HepG2 (cell line): ENCODE data around the gene MYBPC3. TPM values are rescaled to one million over a fixed set of nuclear protein-coding genes. Genes with fewer than 3 reads are reported as not detected.

Experiments
- ATAC-seq: fragments of 200-7000 bp; cut with Tn5 transposase; 3 replicates; pipeline ENCODE4 v1.9.1; 2020; ENCODE audit warnings: mild to moderate bottlenecking, moderate library complexity
- BruUV-seq: library from RNA; stranded (reverse); fragments of 400-500 nt; replicated peaks from 2 replicates; lab custom pipeline; 2021; lab: Mats Ljungman, UMichigan
- CTCF ChIA-PET: fragments of 300-600 bp; formaldehyde crosslinking; extraction: SDS; loops from one replicate; lab custom pipeline; 2021; ENCODE audit warnings: low total read pairs, inconsistent platforms, low intra/inter-chr PET ratio; lab: Yijun Ruan, JAX
- POLR2A ChIA-PET: fragments of 350-600 bp; sonication (Branson Sonifier 250); formaldehyde crosslinking; loops from one replicate; lab custom pipeline; 2020; ENCODE audit warnings: antibody characterized with exemption, inconsistent platforms; lab: Yijun Ruan, JAX
- DNase-seq: peaks from one replicate; pipeline ENCODE4 v3.0.0-alpha.2; 2015; ENCODE audit warnings: low spot score
- FAIRE-seq: peaks from 3 replicates; lab custom pipeline; 2011; peaks lifted over from hg19 to GRCh38; lab: Jason Lieb, UNC
- H2AFZ ChIP-seq: one replicate; pipeline ENCODE4 v1.6.1; 2011; ENCODE audit warnings: low read length, inconsistent platforms
- H3K27ac ChIP-seq: fragments of 300-600 bp; 3 replicates; pipeline ENCODE4 v1.8.0; 2011; ENCODE audit warnings: mixed run types, mild to moderate bottlenecking, mixed read lengths, low read length, inconsistent platforms; ENCODE audit not compliant: insufficient read depth; ENCODE audit errors: extremely low read length
- H3K27me3 ChIP-seq, 2 experiments: fragments of 200-600 bp in 1 of 2; 2 replicates in 1 of 2; 3 replicates in 1 of 2; pipeline versions ENCODE4 v1.6.0 to v1.8.0; 2011; ENCODE audit warnings: low read length in 2 of 2, mild to moderate bottlenecking in 2 of 2, moderate library complexity in 2 of 2, inconsistent platforms in 1 of 2; ENCODE audit not compliant: insufficient read depth in 2 of 2, control insufficient read depth in 1 of 2
- H3K36me3 ChIP-seq, 2 experiments: fragments of 200-600 bp in 1 of 2; replicated peaks in 1 of 2; 2 replicates in 1 of 2; 3 replicates in 1 of 2; pipeline versions ENCODE4 v1.5.1 to v1.8.0; 2011; ENCODE audit warnings: low read length in 2 of 2, inconsistent platforms in 1 of 2; ENCODE audit not compliant: insufficient read depth in 2 of 2, control insufficient read depth in 1 of 2
- H3K4me1 ChIP-seq: 2 replicates; pipeline ENCODE4 v1.5.1; 2012; ENCODE audit warnings: low read length, inconsistent platforms; ENCODE audit not compliant: insufficient read depth
- H3K4me2 ChIP-seq: 2 replicates; pipeline ENCODE4 v1.6.0; 2011; ENCODE audit warnings: low read depth, low read length, inconsistent platforms
- H3K4me3 ChIP-seq, 3 experiments: fragments of 200-600 bp in 1 of 3; sonication (generic), shearing (Covaris generic) in 1 of 3; replicated peaks in 1 of 3; 2 replicates each; pipeline ENCODE4 v1.5.1; 2011 to 2016; ENCODE audit warnings: low read length in 3 of 3, inconsistent platforms in 2 of 3, low read depth in 2 of 3, mild to moderate bottlenecking in 2 of 3, control low read depth in 1 of 3, mixed read lengths in 1 of 3; ENCODE audit not compliant: insufficient read depth in 1 of 3
- H3K79me2 ChIP-seq: one replicate; pipeline ENCODE4 v1.6.1; 2011; ENCODE audit warnings: low read length, inconsistent platforms; ENCODE audit not compliant: insufficient read depth
- H3K9ac ChIP-seq: 2 replicates; pipeline ENCODE4 v1.6.0; 2011; ENCODE audit warnings: mild to moderate bottlenecking, low read depth, low read length, inconsistent platforms; ENCODE audit not compliant: insufficient read depth
- H3K9me3 ChIP-seq: 2 replicates; pipeline ENCODE4 v1.5.1; 2012; ENCODE audit warnings: mild to moderate bottlenecking, low read length
- H4K20me1 ChIP-seq: 2 replicates; pipeline ENCODE4 v1.6.0; 2011; ENCODE audit warnings: inconsistent platforms, mild to moderate bottlenecking, low read length, moderate library complexity; ENCODE audit not compliant: insufficient read depth
- GLI4 ChIP-seq: sonication (generic); formaldehyde crosslinking; IDR thresholded peaks from 2 replicates; pipeline ENCODE4 v1.5.1; 2020; ENCODE audit warnings: missing genetic modification reagents, mild to moderate bottlenecking, moderate library complexity, borderline replicate concordance
- KDM4B ChIP-seq: sonication (generic); formaldehyde crosslinking; IDR thresholded peaks from 2 replicates; pipeline ENCODE4 v1.4.0; 2020; ENCODE audit warnings: missing genetic modification reagents
- PITX1 ChIP-seq: sonication (generic); formaldehyde crosslinking; IDR thresholded peaks from 2 replicates; pipeline ENCODE4 v1.5.1; 2020; ENCODE audit warnings: mild to moderate bottlenecking, missing genetic modification reagents
- WGBS: methylation state at CpG from one replicate; pipeline ENCODE4 v1.1.6; 2017; ENCODE audit warnings: low lambda C conversion rate; 5-methylcytosine and 5-hydroxymethylcytosine counted together
- in situ Hi-C: cut with HindIII; loops from 2 replicates; pipeline ENCODE4 v1.10.0; 2017; ENCODE audit warnings: low pct_unique_long_range_greater_than_20kb; ENCODE audit not compliant: extremely low pct_ligation_motif_present
- intact Hi-C: fragments of 100-400 bp; cut with micrococcal nuclease; formaldehyde crosslinking; loops from one replicate; pipeline ENCODE4 v1.10.0; 2022; ENCODE audit not compliant: unreplicated experiment
- polyA plus RNA-seq, 8 experiments: library from polyadenylated mRNA; depleted of rRNA in 3 of 8; stranded (reverse) in 7 of 8; unstranded in 1 of 8; fragments of >200 nt; fragmentation: Illumina TruSeq in 4 of 8; extraction: Trizol in 4 of 8; gene quantifications; 2 replicates each; pipeline versions ENCODE4 v1.2.1 to v1.2.3, GENCODE V29; 2011 to 2016; ENCODE audit warnings: low read depth in 4 of 8, missing spikeins in 1 of 8, mixed read lengths in 1 of 8; ENCODE audit not compliant: insufficient read depth in 1 of 8
- total RNA-seq, 5 experiments: library from RNA; depleted of rRNA; stranded (reverse); fragments of >200 nt; fragmentation: Illumina TruSeq; extraction: Trizol; gene quantifications; 2 replicates each; pipeline ENCODE4 v1.2.3, GENCODE V29; 2016; ENCODE audit warnings: low read depth in 1 of 5
- TF ChIP-seq, protein P1 (sequence below): sonication (generic); formaldehyde crosslinking; IDR thresholded peaks from 2 replicates; pipeline ENCODE4 v1.9.0; 2021; ENCODE audit warnings: missing genetic modification reagents, borderline replicate concordance
- TF ChIP-seq, protein P2 (sequence below): sonication (generic); formaldehyde crosslinking; IDR thresholded peaks from 2 replicates; pipeline ENCODE4 v1.4.0; 2020; ENCODE audit warnings: mild to moderate bottlenecking, missing genetic modification reagents

Gene MYBPC3
- total and polyA plus RNA-seq, 2 of the 13 experiments (the other 11 are each of a cell fraction or from before 2014, with no cell fraction given), result not detected

GRCh38 chr11:47350315-47350714, 2.2 kb downstream of the MYBPC3 start:
- Histone ChIP-seq H3K9me3 (no peaks in the 10 kb centered on the region), H3K4me3 (no peak overlapping the region), H4K20me1 (no peaks in the 10 kb centered on the region), H3K4me2 (peak overlapping the region; percentile 1; the same call in 1 of the 2 replicates), H3K79me2 (no peaks in the 10 kb centered on the region), H3K9ac (no peak overlapping the region), H3K4me1 (peaks cover 55% of the 10 kb centered on the region), H3K27me3 (peaks cover 9 to 65% of the 10 kb centered on the region in 2 experiments; a peak in 3 of 5 replicates), H2AFZ (no peak overlapping the region), H3K27ac (no peak overlapping the region), H3K36me3 (no peaks in the 10 kb centered on the region)
- WGBS, result 39% methylated on average over 8 of the region's 9 CpGs
- no peak for FAIRE-seq
- no TSS peak for BruUV-seq
- DNase-seq, result no peak
- no peak for ATAC-seq
- intact Hi-C loops, result no loop called here
- TF ChIP-seq, protein P1, sequence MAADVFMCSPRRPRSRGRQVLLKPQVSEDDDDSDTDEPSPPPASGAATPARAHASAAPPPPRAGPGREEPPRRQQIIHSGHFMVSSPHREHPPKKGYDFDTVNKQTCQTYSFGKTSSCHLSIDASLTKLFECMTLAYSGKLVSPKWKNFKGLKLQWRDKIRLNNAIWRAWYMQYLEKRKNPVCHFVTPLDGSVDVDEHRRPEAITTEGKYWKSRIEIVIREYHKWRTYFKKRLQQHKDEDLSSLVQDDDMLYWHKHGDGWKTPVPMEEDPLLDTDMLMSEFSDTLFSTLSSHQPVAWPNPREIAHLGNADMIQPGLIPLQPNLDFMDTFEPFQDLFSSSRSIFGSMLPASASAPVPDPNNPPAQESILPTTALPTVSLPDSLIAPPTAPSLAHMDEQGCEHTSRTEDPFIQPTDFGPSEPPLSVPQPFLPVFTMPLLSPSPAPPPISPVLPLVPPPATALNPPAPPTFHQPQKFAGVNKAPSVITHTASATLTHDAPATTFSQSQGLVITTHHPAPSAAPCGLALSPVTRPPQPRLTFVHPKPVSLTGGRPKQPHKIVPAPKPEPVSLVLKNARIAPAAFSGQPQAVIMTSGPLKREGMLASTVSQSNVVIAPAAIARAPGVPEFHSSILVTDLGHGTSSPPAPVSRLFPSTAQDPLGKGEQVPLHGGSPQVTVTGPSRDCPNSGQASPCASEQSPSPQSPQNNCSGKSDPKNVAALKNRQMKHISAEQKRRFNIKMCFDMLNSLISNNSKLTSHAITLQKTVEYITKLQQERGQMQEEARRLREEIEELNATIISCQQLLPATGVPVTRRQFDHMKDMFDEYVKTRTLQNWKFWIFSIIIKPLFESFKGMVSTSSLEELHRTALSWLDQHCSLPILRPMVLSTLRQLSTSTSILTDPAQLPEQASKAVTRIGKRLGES (CRISPR knock-in tag), result no peak
- TF ChIP-seq KDM4B (CRISPR knock-in tag) (no peak), PITX1 (CRISPR knock-in tag) (no peak), GLI4 (no peak)
- TF ChIP-seq, protein P2, sequence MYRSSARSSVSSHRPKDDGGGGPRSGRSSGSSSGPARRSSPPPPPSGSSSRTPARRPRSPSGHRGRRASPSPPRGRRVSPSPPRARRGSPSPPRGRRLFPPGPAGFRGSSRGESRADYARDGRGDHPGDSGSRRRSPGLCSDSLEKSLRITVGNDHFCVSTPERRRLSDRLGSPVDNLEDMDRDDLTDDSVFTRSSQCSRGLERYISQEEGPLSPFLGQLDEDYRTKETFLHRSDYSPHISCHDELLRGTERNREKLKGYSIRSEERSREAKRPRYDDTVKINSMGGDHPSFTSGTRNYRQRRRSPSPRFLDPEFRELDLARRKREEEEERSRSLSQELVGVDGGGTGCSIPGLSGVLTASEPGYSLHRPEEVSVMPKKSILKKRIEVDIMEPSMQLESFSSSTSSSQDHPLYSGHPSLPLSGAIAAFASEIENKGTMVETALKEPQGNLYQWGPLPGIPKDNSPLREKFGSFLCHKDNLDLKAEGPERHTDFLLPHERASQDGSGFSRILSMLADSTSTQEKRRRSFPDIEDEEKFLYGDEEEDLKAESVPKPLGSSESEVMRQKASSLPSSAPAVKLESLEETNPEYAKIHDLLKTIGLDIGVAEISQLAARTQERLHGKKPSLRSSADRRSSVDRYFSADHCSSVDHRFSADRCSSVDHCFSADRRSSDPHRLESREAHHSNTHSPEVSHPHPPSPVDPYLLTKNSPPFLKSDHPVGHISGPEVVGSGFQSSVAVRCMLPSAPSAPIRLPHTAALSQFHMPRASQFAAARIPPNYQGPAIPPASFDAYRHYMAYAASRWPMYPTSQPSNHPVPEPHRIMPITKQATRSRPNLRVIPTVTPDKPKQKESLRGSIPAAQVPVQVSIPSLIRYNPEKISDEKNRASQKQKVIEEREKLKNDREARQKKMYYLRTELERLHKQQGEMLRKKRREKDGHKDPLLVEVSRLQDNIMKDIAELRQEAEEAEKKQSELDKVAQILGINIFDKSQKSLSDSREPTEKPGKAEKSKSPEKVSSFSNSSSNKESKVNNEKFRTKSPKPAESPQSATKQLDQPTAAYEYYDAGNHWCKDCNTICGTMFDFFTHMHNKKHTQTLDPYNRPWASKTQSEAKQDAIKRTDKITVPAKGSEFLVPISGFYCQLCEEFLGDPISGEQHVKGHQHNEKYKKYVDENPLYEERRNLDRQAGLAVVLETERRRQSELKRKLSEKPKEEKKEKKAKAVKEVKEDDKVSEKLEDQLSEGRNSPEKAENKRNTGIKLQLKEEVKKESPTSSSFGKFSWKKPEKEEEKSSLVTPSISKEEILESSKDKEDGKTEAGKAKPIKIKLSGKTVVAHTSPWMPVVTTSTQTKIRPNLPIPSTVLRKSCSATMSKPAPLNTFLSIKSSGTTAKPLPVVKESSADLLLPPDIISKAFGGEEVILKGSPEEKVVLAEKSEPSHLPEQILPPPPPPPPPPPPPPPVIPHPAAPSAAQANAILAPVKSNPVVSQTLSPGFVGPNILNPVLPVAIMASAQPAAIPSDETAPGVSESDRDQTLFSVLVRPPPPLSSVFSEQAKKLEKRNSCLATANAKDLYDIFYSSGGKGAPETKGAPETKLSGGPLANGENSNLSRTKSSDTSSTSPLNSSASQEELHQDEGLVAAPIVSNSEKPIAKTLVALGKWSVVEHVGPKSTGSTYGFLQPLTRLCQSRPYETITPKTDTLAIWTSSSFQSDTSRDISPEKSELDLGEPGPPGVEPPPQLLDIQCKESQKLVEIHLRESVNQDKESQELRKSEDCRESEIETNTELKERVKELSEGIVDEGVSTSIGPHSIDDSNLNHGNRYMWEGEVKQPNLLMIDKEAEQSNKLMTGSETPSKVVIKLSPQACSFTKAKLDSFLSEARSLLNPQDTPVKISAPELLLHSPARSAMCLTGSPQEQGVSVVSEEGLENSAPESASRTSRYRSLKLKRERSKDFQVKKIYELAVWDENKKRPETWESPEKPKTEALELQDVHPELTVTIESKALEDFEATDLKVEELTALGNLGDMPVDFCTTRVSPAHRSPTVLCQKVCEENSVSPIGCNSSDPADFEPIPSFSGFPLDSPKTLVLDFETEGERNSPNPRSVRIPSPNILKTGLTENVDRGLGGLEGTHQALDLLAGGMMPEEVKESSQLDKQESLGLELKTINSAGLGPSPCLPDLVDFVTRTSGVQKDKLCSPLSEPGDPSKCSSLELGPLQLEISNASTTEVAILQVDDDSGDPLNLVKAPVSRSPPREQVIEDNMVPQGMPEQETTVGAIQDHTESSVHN (CRISPR knock-in tag), result no peak
- in situ Hi-C loops, result loop anchor here (5.0 kb wide), 1 partner anchor 173 kb away; the partner anchor contains the start of gene ARFGAP2
- ChIA-PET CTCF (no interaction called here), POLR2A (interaction anchor here (1.6 kb wide), 1 partner anchor 9 kb away, joined by 3 read pairs; no protein-coding TSS in a partner anchor)
